HG03571 (cell line): Measurements from ENCODE around the gene SV2C.

Experiments used
- ATAC-seq: cut with Tn5 transposase; IDR thresholded peaks from one replicate; pipeline ENCODE4 v1.9.1; 2021; ENCODE audit not compliant: unreplicated experiment

The SV2C gene

GRCh38 chr5:76402251-76402885 lies 319.2 kb downstream of the SV2C start:
- peak; percentile 34 for ATAC-seq

GRCh38 chr5:76402886-76403765 lies 319.9 kb downstream of the SV2C start, which contains the start of gene IQGAP2:
Gene IQGAP2 (plus strand): TSS chr5:76403285. CDS start chr5:76403546, 261 bp downstream.
- peak; percentile 55 for ATAC-seq
